ENCODE measurements around the gene PDE4D. TPM values are rescaled to one million over a fixed set of nuclear protein-coding genes. Genes with fewer than 3 reads are reported as not detected.

The PDE4D gene
- total and polyA plus RNA-seq, 2 donors (not counting 3 experiments of a cell fraction or from before 2014, with no cell fraction given): 34.5 to 51.2 TPM

GRCh38 chr5:59095480-59095879 is 798.0 kb downstream of the PDE4D start:
- intact Hi-C loops (cut with micrococcal nuclease): no loop called here
- Histone ChIP-seq H3K4me2 (ENCODE audit: insufficient read depth, low read length) (no peak overlapping the region), H3K4me1 (ENCODE audit: control insufficient read depth, extremely low read depth, insufficient read depth, low read length) (no peaks in the 10 kb centered on the region), H3K79me2 (ENCODE audit: control insufficient read depth, insufficient read depth, low read length) (no peaks in the 10 kb centered on the region), H3K36me3 (ENCODE audit: control insufficient read depth in 2 of 2, extremely low read depth in 1 of 2, insufficient read depth in 2 of 2, low read length in 2 of 2) (no peaks in the 10 kb centered on the region), H4K20me1 (replicated peaks; ENCODE audit: control insufficient read depth, extremely low read depth, insufficient read depth, low read length) (no peaks in the 10 kb centered on the region), H3K9me1 (replicated peaks; ENCODE audit: control insufficient read depth, extremely low read depth, insufficient read depth, low read length) (no peaks in the 10 kb centered on the region), H3K9ac (replicated peaks; ENCODE audit: extremely low read depth, insufficient read depth, low read length) (no peak overlapping the region), H2AFZ (ENCODE audit: low read depth, low read length) (no peak overlapping the region), H3K27me3 (ENCODE audit: control insufficient read depth in 2 of 2, insufficient read depth in 2 of 2, low read length in 2 of 2) (no peaks in the 10 kb centered on the region), H3K9me3 (replicated peaks; ENCODE audit: control insufficient read depth, insufficient read depth, low read length) (no peaks in the 10 kb centered on the region), H3K27ac (ENCODE audit: insufficient read depth, low read depth, low read length) (no peak overlapping the region), H3K4me3 (replicated peaks in 1 of 3; ENCODE audit: insufficient read depth in 1 of 3, low read depth in 1 of 3, low read length in 3 of 3) (no peak overlapping the region)
- no peak for FAIRE-seq
- BruUV-seq (replicated peaks): no TSS peak
- no peak for DNase-seq (ENCODE audit: low read depth, low spot score)
- TF ChIP-seq EZH2 (IDR thresholded peaks at IDR 0.05; ENCODE audit: borderline replicate concordance, low read depth, low read length, severe bottlenecking) (no peak), JUN (IDR thresholded peaks at IDR 0.05; ENCODE audit: borderline replicate concordance, insufficient read depth, insufficient read length, low read depth) (no peak), POLR2AphosphoS5 (IDR thresholded peaks at IDR 0.05; ENCODE audit: insufficient read depth, low read depth, low read length) (no peak), MYC (IDR thresholded peaks at IDR 0.05; ENCODE audit: low read depth, low read length) (no peak), GATA2 (IDR thresholded peaks at IDR 0.05; ENCODE audit: insufficient read depth, insufficient read length, low read depth, low read length) (no peak), FOS (IDR thresholded peaks at IDR 0.05; ENCODE audit: borderline replicate concordance, insufficient read depth, low read length) (no peak), POLR2A (IDR thresholded peaks at IDR 0.05; ENCODE audit: low read depth, low read length) (no peak), CTCF (IDR thresholded peaks at IDR 0.05; ENCODE audit: extremely low read depth in 1 of 2, insufficient read depth in 1 of 2, low read depth in 1 of 2, low read length in 2 of 2) (no peak)
- TF ChIP-seq, protein P1, sequence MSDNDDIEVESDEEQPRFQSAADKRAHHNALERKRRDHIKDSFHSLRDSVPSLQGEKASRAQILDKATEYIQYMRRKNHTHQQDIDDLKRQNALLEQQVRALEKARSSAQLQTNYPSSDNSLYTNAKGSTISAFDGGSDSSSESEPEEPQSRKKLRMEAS (IDR thresholded peaks at IDR 0.05; ENCODE audit: insufficient read depth, insufficient read length): no peak
- POLR2A ChIA-PET: no interaction called here
- CTCF ChIA-PET: interaction anchor here (1.5 kb wide), 1 partner anchor 54 kb away, joined by 3 read pairs; no protein-coding TSS in a partner anchor
- dilution Hi-C loops (cut with MboI; ENCODE audit: extremely low pct_ligation_motif_present, low sequenced_read_pairs): no loop called here

Data from endothelial cell of umbilical vein (primary cell).